ENCODE data around the gene KLF9.

KLF9 gene

GRCh38 chr9:70403618-70404025 is 10.8 kb downstream of the KLF9 start (continued):
- TF ChIP-seq ZNF202 (tag by site-specific recombination; IDR thresholded peaks at IDR 0.05; ENCODE audit: borderline replicate concordance) (no peak), ZNF48 (tag by site-specific recombination; IDR thresholded peaks at IDR 0.05) (no peak), ZNF280D (tag by site-specific recombination; IDR thresholded peaks at IDR 0.05) (no peak), BCL11B (tag by site-specific recombination; IDR thresholded peaks at IDR 0.05; ENCODE audit: low read depth) (no peak)

- TF ChIP-seq ZNF266 (tag by site-specific recombination; IDR thresholded peaks at IDR 0.05; ENCODE audit: low read depth) (no peak), ZNF26 (tag by site-specific recombination; IDR thresholded peaks at IDR 0.05) (no peak), ZNF280D (tag by site-specific recombination; IDR thresholded peaks at IDR 0.05) (no peak), ZIC2 (tag by site-specific recombination; IDR thresholded peaks at IDR 0.05) (no peak), ZNF23 (tag by site-specific recombination; IDR thresholded peaks at IDR 0.05; ENCODE audit: borderline replicate concordance) (no peak)
- peaks cover 23% of the 10 kb centered on the region for H3K4me1 ChIP-seq (ENCODE audit: control insufficient read depth, insufficient read depth, low read length)
- no peaks in the 10 kb centered on the region for H3K9me3 ChIP-seq (ENCODE audit: control insufficient read depth, insufficient read depth, low read depth, low read length)
- POLR2A ChIA-PET: interaction anchor here (1.0 kb wide), 1 partner anchor 9 kb away, joined by 10 read pairs; no protein-coding TSS in a partner anchor
- no peak overlapping the region for H3K27ac ChIP-seq (ENCODE audit: extremely low read depth, low read depth, low read length)
- H3K36me3 ChIP-seq (ENCODE audit: control insufficient read depth in 2 of 2, insufficient read depth in 1 of 2, low read length in 2 of 2): no peaks in the 10 kb centered on the region
- no peak overlapping the region for H3K4me3 ChIP-seq (ENCODE audit: low read depth, low read length)
- CTCF ChIA-PET: interaction anchor here (1.7 kb wide), 1 partner anchor 9 kb away, joined by 6 read pairs; no protein-coding TSS in a partner anchor
These were observed 11.3 kb downstream of the KLF9 start for GRCh38 chr9:70403166-70403565.

DNA sequence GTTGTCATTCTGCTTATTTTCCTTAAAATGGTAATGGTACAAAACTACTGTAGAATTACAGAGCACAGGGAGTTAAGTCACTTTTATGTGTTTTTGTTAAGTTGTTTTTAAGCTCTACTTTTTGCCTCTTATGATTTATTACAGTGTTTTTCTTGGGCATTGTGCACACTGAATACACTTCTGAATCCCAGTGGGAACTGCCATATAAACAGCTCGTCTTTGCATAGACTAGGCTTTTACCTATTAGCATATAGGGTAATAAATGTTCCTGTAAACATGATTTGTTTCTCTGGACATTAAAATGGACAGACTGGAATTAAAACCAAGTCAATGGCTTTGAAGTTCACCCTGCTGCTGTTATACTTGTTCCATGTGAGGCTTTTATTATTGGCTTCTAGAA is 12.2 kb downstream of the KLF9 start:
- ChIA-PET POLR2A (interaction anchor here (1.1 kb wide), 1 partner anchor 9 kb away, joined by 4 read pairs; no protein-coding TSS in a partner anchor), CTCF (interaction anchor here (0.6 to 1.1 kb wide), 2 partner anchors 156 to 291 kb away, joined by 3 to 5 read pairs; no protein-coding TSS in a partner anchor)
- Histone ChIP-seq H3K36me3 (ENCODE audit: control insufficient read depth in 2 of 2, insufficient read depth in 1 of 2, low read length in 2 of 2) (no peaks in the 10 kb centered on the region), H3K27ac (ENCODE audit: extremely low read depth, low read depth, low read length) (no peak overlapping the region), H3K4me3 (ENCODE audit: low read depth, low read length) (no peak overlapping the region), H3K4me1 (ENCODE audit: control insufficient read depth, insufficient read depth, low read length) (peaks cover 18% of the 10 kb centered on the region), H3K9me3 (ENCODE audit: control insufficient read depth, insufficient read depth, low read depth, low read length) (no peaks in the 10 kb centered on the region)
- TF ChIP-seq ZNF48 (tag by site-specific recombination; IDR thresholded peaks at IDR 0.05): no peak
- TF ChIP-seq ZNF426 (tag by site-specific recombination; IDR thresholded peaks at IDR 0.05): no peak
- no peak for TF ChIP-seq ZNF302 (tag by site-specific recombination; IDR thresholded peaks at IDR 0.05; ENCODE audit: low read depth)
- TF ChIP-seq ZNF585B (tag by site-specific recombination; IDR thresholded peaks at IDR 0.05): no peak
- peak; percentile 65 for TF ChIP-seq FEZF1 (tag by site-specific recombination; IDR thresholded peaks at IDR 0.05)
- no peak for TF ChIP-seq ZNF837 (tag by site-specific recombination; IDR thresholded peaks at IDR 0.05)
- peak; percentile 89 for TF ChIP-seq PRDM6 (tag by site-specific recombination; IDR thresholded peaks at IDR 0.05)
- TF ChIP-seq ZNF449 (tag by site-specific recombination; IDR thresholded peaks at IDR 0.05): no peak
- TF ChIP-seq ZNF610 (tag by site-specific recombination; IDR thresholded peaks at IDR 0.05; ENCODE audit: borderline replicate concordance): no peak
- TF ChIP-seq, protein P1, sequence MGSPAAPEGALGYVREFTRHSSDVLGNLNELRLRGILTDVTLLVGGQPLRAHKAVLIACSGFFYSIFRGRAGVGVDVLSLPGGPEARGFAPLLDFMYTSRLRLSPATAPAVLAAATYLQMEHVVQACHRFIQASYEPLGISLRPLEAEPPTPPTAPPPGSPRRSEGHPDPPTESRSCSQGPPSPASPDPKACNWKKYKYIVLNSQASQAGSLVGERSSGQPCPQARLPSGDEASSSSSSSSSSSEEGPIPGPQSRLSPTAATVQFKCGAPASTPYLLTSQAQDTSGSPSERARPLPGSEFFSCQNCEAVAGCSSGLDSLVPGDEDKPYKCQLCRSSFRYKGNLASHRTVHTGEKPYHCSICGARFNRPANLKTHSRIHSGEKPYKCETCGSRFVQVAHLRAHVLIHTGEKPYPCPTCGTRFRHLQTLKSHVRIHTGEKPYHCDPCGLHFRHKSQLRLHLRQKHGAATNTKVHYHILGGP (tag by site-specific recombination; IDR thresholded peaks at IDR 0.05): no peak
- TF ChIP-seq TCF7L2 (IDR thresholded peaks at IDR 0.05; ENCODE audit: borderline replicate concordance, low read depth, low read length): peak; percentile 37; the same call in 1 of the 2 replicates

All from HEK293 (cell line).